GM23338 (cell line): ENCODE measurements around the gene SARNP. TPM values are rescaled to one million over a fixed set of nuclear protein-coding genes. Genes with fewer than 3 reads are reported as not detected.

Experiments used
- ATAC-seq: fragments of 200-7000 bp; cut with Tn5 transposase; 3 replicates; pipeline ENCODE4 v1.9.1; 2020
- DNase-seq: peaks from one replicate; pipeline ENCODE4 v3.0.0-alpha.2; 2015; ENCODE audit warnings: low spot score
- H2AFZ ChIP-seq: fragments of 200-600 bp; sonication (generic); 2 replicates; pipeline ENCODE4 v1.8.0; 2016; ENCODE audit warnings: antibody characterized with exemption, mild to moderate bottlenecking, moderate library complexity
- H3F3A ChIP-seq: fragments of 200-600 bp; sonication (generic); replicated peaks from 2 replicates; pipeline ENCODE4 v1.8.0; 2017; ENCODE audit warnings: antibody characterized with exemption, mixed run types, low read depth
- H3K27ac ChIP-seq: fragments of 200-600 bp; sonication (generic); 2 replicates; pipeline ENCODE4 v1.6.1; 2016; ENCODE audit warnings: low read depth
- H3K27me3 ChIP-seq: fragments of 200-600 bp; sonication (generic); 2 replicates; pipeline ENCODE4 v1.8.0; 2016; ENCODE audit warnings: mild to moderate bottlenecking, mixed run types, moderate library complexity; ENCODE audit not compliant: insufficient read depth
- H3K36me3 ChIP-seq: fragments of 200-600 bp; sonication (generic); 2 replicates; pipeline ENCODE4 v1.8.0; 2016; ENCODE audit warnings: mild to moderate bottlenecking; ENCODE audit not compliant: insufficient read depth
- H3K4me1 ChIP-seq: fragments of 200-600 bp; sonication (generic); 2 replicates; pipeline ENCODE4 v1.8.0; 2016; ENCODE audit warnings: mild to moderate bottlenecking, moderate library complexity; ENCODE audit not compliant: insufficient read depth
- H3K4me2 ChIP-seq: fragments of 200-600 bp; sonication (generic); 2 replicates; pipeline ENCODE4 v1.7.1; 2017; ENCODE audit warnings: mixed run types
- H3K4me3 ChIP-seq: fragments of 200-600 bp; sonication (generic); 2 replicates; pipeline ENCODE4 v1.6.1; 2016; ENCODE audit warnings: mixed run types
- H3K79me2 ChIP-seq: fragments of 200-600 bp; sonication (generic); replicated peaks from 2 replicates; pipeline ENCODE4 v1.8.0; 2017; ENCODE audit warnings: mild to moderate bottlenecking; ENCODE audit not compliant: insufficient read depth
- H3K9me2 ChIP-seq: fragments of 200-600 bp; sonication (generic); 2 replicates; pipeline ENCODE4 v1.8.0; 2017; ENCODE audit not compliant: insufficient read depth
- H4K20me1 ChIP-seq: fragments of 200-600 bp; sonication (generic); replicated peaks from 2 replicates; pipeline ENCODE4 v1.8.0; 2017; ENCODE audit warnings: mild to moderate bottlenecking; ENCODE audit not compliant: insufficient read depth
- H3K27ac Mint-ChIP-seq: 2 replicates; pipeline ENCODE4 v1.8.0; 2020; ENCODE audit warnings: inconsistent platforms, mild to moderate bottlenecking, moderate library complexity, mixed read lengths
- H3K27me3 Mint-ChIP-seq: 3 replicates; pipeline ENCODE4 v1.8.0; 2022; ENCODE audit warnings: low read depth, mild to moderate bottlenecking, moderate library complexity, mixed read lengths, inconsistent platforms; ENCODE audit not compliant: insufficient read depth, poor library complexity
- H3K36me3 Mint-ChIP-seq: 3 replicates; pipeline ENCODE4 v1.8.0; 2021; ENCODE audit warnings: low read depth, mild to moderate bottlenecking, inconsistent platforms, moderate library complexity, mixed read lengths
- H3K4me1 Mint-ChIP-seq: 3 replicates; pipeline ENCODE4 v1.8.0; 2020; ENCODE audit warnings: mild to moderate bottlenecking, inconsistent platforms, mixed read lengths
- H3K4me3 Mint-ChIP-seq: 3 replicates; pipeline ENCODE4 v1.8.0; 2021; ENCODE audit warnings: moderate library complexity, mild to moderate bottlenecking, inconsistent platforms, mixed read lengths
- H3K9me3 Mint-ChIP-seq: 3 replicates; pipeline ENCODE4 v1.8.0; 2020; ENCODE audit warnings: moderate library complexity, mild to moderate bottlenecking, inconsistent platforms, mixed read lengths
- CREB1 ChIP-seq: fragments of 250-450 bp; sonication (Bioruptor Pico); IDR thresholded peaks from 2 replicates; pipeline ENCODE4 v1.5.0; 2020; ENCODE audit warnings: low read depth, mild to moderate bottlenecking, moderate library complexity
- EZH2phosphoT487 ChIP-seq: fragments of 200-600 bp; sonication (generic); IDR thresholded peaks from one replicate; pipeline ENCODE4 v1.8.1; 2018; ENCODE audit warnings: antibody characterized with exemption; ENCODE audit not compliant: unreplicated experiment
- JUNB ChIP-seq: IDR thresholded peaks from one replicate; pipeline ENCODE4 v1.6.1; 2016; ENCODE audit warnings: antibody characterized with exemption; ENCODE audit not compliant: unreplicated experiment
- NANOG ChIP-seq: IDR thresholded peaks from 2 replicates; pipeline ENCODE4 v1.6.1; 2016; ENCODE audit warnings: antibody characterized with exemption, borderline replicate concordance
- POLR2AphosphoS5 ChIP-seq: IDR thresholded peaks from 2 replicates; pipeline ENCODE4 v1.6.1; 2016; ENCODE audit warnings: antibody characterized with exemption, low read depth
- ZNF114 ChIP-seq: fragments of 250-450 bp; sonication (Bioruptor Pico); IDR thresholded peaks from 2 replicates; pipeline ENCODE4 v1.5.0; 2020; ENCODE audit warnings: mild to moderate bottlenecking, moderate library complexity
- ZNF331 ChIP-seq: fragments of 250-450 bp; sonication (Bioruptor Pico); IDR thresholded peaks from 2 replicates; pipeline ENCODE4 v1.5.0; 2020; ENCODE audit warnings: low read depth, mild to moderate bottlenecking, moderate library complexity
- polyA plus RNA-seq: library from polyadenylated mRNA; unstranded; fragments of >200 nt; fragmentation: Nextera tagmentation; extraction: Ambion mirVana; gene quantifications from 2 replicates; pipeline ENCODE4 v1.2.1, GENCODE V29; 2016
- total RNA-seq: library from RNA; depleted of rRNA; stranded (reverse); fragments of >200 nt; shearing (Covaris generic); gene quantifications from 2 replicates; pipeline ENCODE4 v1.2.3, GENCODE V29; 2014
- TF ChIP-seq, protein P1 (sequence below): IDR thresholded peaks from one replicate; pipeline ENCODE4 v1.6.1; 2018; ENCODE audit warnings: antibody characterized with exemption; ENCODE audit not compliant: unreplicated experiment
- TF ChIP-seq, protein P2 (sequence below): IDR thresholded peaks from 2 replicates; pipeline ENCODE4 v1.6.1; 2016; ENCODE audit warnings: antibody characterized with exemption
- TF ChIP-seq, protein P3 (sequence below): fragments of 250-450 bp; sonication (Bioruptor Pico); IDR thresholded peaks from 2 replicates; pipeline ENCODE4 v1.5.0; 2020; ENCODE audit warnings: mild to moderate bottlenecking, moderate library complexity

Gene SARNP
- total and polyA plus RNA-seq, 2 experiments from 2014 or later, result 96.0 to 313 TPM

GRCh38 chr12:55720071-55720564, 97.4 kb downstream of the SARNP start, which contains the start of gene RDH5 (continued):
- TF ChIP-seq, protein P1, sequence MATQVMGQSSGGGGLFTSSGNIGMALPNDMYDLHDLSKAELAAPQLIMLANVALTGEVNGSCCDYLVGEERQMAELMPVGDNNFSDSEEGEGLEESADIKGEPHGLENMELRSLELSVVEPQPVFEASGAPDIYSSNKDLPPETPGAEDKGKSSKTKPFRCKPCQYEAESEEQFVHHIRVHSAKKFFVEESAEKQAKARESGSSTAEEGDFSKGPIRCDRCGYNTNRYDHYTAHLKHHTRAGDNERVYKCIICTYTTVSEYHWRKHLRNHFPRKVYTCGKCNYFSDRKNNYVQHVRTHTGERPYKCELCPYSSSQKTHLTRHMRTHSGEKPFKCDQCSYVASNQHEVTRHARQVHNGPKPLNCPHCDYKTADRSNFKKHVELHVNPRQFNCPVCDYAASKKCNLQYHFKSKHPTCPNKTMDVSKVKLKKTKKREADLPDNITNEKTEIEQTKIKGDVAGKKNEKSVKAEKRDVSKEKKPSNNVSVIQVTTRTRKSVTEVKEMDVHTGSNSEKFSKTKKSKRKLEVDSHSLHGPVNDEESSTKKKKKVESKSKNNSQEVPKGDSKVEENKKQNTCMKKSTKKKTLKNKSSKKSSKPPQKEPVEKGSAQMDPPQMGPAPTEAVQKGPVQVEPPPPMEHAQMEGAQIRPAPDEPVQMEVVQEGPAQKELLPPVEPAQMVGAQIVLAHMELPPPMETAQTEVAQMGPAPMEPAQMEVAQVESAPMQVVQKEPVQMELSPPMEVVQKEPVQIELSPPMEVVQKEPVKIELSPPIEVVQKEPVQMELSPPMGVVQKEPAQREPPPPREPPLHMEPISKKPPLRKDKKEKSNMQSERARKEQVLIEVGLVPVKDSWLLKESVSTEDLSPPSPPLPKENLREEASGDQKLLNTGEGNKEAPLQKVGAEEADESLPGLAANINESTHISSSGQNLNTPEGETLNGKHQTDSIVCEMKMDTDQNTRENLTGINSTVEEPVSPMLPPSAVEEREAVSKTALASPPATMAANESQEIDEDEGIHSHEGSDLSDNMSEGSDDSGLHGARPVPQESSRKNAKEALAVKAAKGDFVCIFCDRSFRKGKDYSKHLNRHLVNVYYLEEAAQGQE, result no peak
- TF ChIP-seq ZNF331 (CRISPR knock-in tag) (no peak), ZNF114 (CRISPR knock-in tag) (no peak), JUNB (no peak), POLR2AphosphoS5 (no peak), EZH2phosphoT487 (no peak)
- TF ChIP-seq, protein P2, sequence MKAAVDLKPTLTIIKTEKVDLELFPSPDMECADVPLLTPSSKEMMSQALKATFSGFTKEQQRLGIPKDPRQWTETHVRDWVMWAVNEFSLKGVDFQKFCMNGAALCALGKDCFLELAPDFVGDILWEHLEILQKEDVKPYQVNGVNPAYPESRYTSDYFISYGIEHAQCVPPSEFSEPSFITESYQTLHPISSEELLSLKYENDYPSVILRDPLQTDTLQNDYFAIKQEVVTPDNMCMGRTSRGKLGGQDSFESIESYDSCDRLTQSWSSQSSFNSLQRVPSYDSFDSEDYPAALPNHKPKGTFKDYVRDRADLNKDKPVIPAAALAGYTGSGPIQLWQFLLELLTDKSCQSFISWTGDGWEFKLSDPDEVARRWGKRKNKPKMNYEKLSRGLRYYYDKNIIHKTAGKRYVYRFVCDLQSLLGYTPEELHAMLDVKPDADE, result no peak

DNA sequence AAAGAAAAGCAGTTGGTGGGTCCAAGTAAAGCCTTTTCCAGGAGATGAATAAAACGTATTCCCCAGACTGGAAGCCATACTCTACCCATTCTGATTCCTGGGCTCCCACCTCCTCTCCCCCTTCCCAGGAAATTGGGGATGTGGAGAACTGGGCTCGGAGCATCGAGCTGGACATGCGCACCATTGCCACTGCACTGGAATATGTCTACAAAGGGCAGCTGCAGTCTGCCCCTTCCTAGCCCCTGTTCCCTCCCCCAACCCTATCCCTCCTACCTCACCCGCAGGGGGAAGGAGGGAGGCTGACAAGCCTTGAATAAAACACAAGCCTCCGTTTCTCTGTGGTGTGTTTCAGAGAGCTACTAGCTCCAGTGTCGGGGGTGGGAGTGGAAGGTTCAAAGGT, 98.2 kb downstream of the SARNP start:
- DNase-seq (no peak), ATAC-seq (no peak)
- Mint-ChIP-seq H3K9me3 (peaks cover 6% of the 10 kb centered on the region; the same call in 2 of the 3 replicates), H3K4me3 (no peak overlapping the region), H3K4me1 (peaks cover 35% of the 10 kb centered on the region), H3K27me3 (peaks cover 28% of the 10 kb centered on the region), H3K36me3 (peaks cover 14% of the 10 kb centered on the region), H3K27ac (0 out of 2 replicates have a peak overlapping the region, but pooled peaks have one; percentile 96)
- Histone ChIP-seq H3K27me3 (no peaks in the 10 kb centered on the region), H3F3A (peaks cover 19% of the 10 kb centered on the region; the same call in 1 of the 2 replicates), H3K27ac (peak overlapping the region; percentile 82; the same call in 1 of the 2 replicates), H2AFZ (no peak overlapping the region), H4K20me1 (no peaks in the 10 kb centered on the region), H3K4me3 (no peak overlapping the region), H3K36me3 (no peaks in the 10 kb centered on the region), H3K4me1 (peaks cover 37% of the 10 kb centered on the region), H3K9me2 (no peaks in the 10 kb centered on the region), H3K4me2 (peak overlapping the region; percentile 98; the same call in 1 of the 2 replicates), H3K79me2 (peaks cover 10% of the 10 kb centered on the region; the same call in 1 of the 2 replicates)
- TF ChIP-seq, protein P3, sequence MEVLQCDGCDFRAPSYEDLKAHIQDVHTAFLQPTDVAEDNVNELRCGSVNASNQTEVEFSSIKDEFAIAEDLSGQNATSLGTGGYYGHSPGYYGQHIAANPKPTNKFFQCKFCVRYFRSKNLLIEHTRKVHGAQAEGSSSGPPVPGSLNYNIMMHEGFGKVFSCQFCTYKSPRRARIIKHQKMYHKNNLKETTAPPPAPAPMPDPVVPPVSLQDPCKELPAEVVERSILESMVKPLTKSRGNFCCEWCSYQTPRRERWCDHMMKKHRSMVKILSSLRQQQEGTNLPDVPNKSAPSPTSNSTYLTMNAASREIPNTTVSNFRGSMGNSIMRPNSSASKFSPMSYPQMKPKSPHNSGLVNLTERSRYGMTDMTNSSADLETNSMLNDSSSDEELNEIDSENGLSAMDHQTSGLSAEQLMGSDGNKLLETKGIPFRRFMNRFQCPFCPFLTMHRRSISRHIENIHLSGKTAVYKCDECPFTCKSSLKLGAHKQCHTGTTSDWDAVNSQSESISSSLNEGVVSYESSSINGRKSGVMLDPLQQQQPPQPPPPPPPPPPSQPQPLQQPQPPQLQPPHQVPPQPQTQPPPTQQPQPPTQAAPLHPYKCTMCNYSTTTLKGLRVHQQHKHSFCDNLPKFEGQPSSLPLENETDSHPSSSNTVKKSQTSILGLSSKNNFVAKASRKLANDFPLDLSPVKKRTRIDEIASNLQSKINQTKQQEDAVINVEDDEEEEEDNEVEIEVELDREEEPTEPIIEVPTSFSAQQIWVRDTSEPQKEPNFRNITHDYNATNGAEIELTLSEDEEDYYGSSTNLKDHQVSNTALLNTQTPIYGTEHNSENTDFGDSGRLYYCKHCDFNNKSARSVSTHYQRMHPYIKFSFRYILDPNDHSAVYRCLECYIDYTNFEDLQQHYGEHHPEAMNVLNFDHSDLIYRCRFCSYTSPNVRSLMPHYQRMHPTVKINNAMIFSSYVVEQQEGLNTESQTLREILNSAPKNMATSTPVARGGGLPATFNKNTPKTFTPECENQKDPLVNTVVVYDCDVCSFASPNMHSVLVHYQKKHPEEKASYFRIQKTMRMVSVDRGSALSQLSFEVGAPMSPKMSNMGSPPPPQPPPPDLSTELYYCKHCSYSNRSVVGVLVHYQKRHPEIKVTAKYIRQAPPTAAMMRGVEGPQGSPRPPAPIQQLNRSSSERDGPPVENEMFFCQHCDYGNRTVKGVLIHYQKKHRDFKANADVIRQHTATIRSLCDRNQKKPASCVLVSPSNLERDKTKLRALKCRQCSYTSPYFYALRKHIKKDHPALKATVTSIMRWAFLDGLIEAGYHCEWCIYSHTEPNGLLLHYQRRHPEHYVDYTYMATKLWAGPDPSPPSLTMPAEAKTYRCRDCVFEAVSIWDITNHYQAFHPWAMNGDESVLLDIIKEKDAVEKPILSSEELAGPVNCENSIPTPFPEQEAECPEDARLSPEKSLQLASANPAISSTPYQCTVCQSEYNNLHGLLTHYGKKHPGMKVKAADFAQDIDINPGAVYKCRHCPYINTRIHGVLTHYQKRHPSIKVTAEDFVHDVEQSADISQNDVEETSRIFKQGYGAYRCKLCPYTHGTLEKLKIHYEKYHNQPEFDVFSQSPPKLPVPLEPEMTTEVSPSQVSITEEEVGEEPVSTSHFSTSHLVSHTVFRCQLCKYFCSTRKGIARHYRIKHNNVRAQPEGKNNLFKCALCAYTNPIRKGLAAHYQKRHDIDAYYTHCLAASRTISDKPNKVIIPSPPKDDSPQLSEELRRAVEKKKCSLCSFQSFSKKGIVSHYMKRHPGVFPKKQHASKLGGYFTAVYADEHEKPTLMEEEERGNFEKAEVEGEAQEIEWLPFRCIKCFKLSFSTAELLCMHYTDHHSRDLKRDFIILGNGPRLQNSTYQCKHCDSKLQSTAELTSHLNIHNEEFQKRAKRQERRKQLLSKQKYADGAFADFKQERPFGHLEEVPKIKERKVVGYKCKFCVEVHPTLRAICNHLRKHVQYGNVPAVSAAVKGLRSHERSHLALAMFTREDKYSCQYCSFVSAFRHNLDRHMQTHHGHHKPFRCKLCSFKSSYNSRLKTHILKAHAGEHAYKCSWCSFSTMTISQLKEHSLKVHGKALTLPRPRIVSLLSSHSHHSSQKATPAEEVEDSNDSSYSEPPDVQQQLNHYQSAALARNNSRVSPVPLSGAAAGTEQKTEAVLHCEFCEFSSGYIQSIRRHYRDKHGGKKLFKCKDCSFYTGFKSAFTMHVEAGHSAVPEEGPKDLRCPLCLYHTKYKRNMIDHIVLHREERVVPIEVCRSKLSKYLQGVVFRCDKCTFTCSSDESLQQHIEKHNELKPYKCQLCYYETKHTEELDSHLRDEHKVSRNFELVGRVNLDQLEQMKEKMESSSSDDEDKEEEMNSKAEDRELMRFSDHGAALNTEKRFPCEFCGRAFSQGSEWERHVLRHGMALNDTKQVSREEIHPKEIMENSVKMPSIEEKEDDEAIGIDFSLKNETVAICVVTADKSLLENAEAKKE, result no peak
- TF ChIP-seq POLR2AphosphoS5 (no peak), CREB1 (no peak), ZNF331 (CRISPR knock-in tag) (no peak), NANOG (no peak)
- TF ChIP-seq, protein P1, result no peak
